H1 (cell line): Measurements from ENCODE around the gene ALDH4A1. TPM values are rescaled to one million over a fixed set of nuclear protein-coding genes. Genes with fewer than 3 reads are reported as not detected.
A peak's percentile ranks its signal among the peaks of the same experiment; 100 is the strongest.

ENCODE experiments used
- CTCF ChIA-PET: fragments of 300-600 bp; sonication (Branson Sonifier 250); formaldehyde crosslinking; loops from one replicate; lab custom pipeline; 2021; ENCODE audit not compliant: partially characterized antibody; lab: Charles Lee
- POLR2A ChIA-PET: fragments of 300-600 bp; sonication (Branson Sonifier 250); formaldehyde crosslinking; loops from one replicate; lab custom pipeline; 2021; ENCODE audit warnings: inconsistent platforms; ENCODE audit not compliant: partially characterized antibody; lab: Charles Lee
- DNase-seq, 2 experiments: peaks; one replicate each; pipeline versions ENCODE4 v3.0.0 to v3.0.0-alpha.2; 2010 to 2022; ENCODE audit warnings: low spot score in 2 of 2, low read depth in 1 of 2, mixed read lengths in 1 of 2
- FAIRE-seq: peaks from 2 replicates; lab custom pipeline; 2011; peaks lifted over from hg19 to GRCh38; lab: Jason Lieb, UNC
- H2AFZ ChIP-seq: 2 replicates; pipeline ENCODE4 v1.8.1; 2012; ENCODE audit warnings: low read length, inconsistent platforms
- H2AK5ac ChIP-seq: 2 replicates; pipeline ENCODE4 v1.6.1; 2013; ENCODE audit warnings: low read depth, low read length
- H2BK120ac ChIP-seq: replicated peaks from 2 replicates; pipeline ENCODE3; 2013; ENCODE audit warnings: low read depth, low read length, inconsistent platforms
- H2BK12ac ChIP-seq: 2 replicates; pipeline ENCODE4 v1.6.1; 2013; ENCODE audit warnings: low read depth, low read length
- H2BK15ac ChIP-seq: 2 replicates; pipeline ENCODE4 v1.6.1; 2013; ENCODE audit warnings: low read length
- H2BK20ac ChIP-seq: 2 replicates; pipeline ENCODE4 v1.6.1; 2013; ENCODE audit warnings: low read length
- H2BK5ac ChIP-seq: 2 replicates; pipeline ENCODE4 v1.6.1; 2013; ENCODE audit warnings: low read depth, low read length
- H3K14ac ChIP-seq: 2 replicates; pipeline ENCODE4 v1.6.1; 2013; ENCODE audit warnings: inconsistent platforms; ENCODE audit not compliant: insufficient read length
- H3K18ac ChIP-seq: 2 replicates; pipeline ENCODE4 v1.6.1; 2013; ENCODE audit warnings: low read length; ENCODE audit errors: extremely low read depth
- H3K23ac ChIP-seq: 2 replicates; pipeline ENCODE4 v1.6.1; 2013; ENCODE audit warnings: inconsistent platforms; ENCODE audit not compliant: insufficient read length
- H3K23me2 ChIP-seq: 2 replicates; pipeline ENCODE4 v1.6.1; 2013; ENCODE audit warnings: low read depth, low read length
- H3K27ac ChIP-seq: 2 replicates; pipeline ENCODE4 v1.6.1; 2011; ENCODE audit warnings: low read depth, low read length, inconsistent platforms
- H3K27me3 ChIP-seq, 4 experiments: replicated peaks in 1 of 4; 1 replicate in 1 of 4; 2 replicates in 3 of 4; pipeline versions ENCODE4 v1.6.1 to v1.8.1; 2011 to 2013; ENCODE audit warnings: low read length in 3 of 4, mild to moderate bottlenecking in 3 of 4, inconsistent platforms in 2 of 4, mixed read lengths in 2 of 4, moderate library complexity in 1 of 4; ENCODE audit not compliant: control insufficient read depth in 3 of 4, insufficient read depth in 3 of 4; ENCODE audit errors: extremely low read depth in 1 of 4
- H3K36me3 ChIP-seq, 4 experiments: 2 replicates each; pipeline versions ENCODE4 v1.6.1 to v1.8.1; 2011 to 2013; ENCODE audit warnings: mild to moderate bottlenecking in 4 of 4, low read length in 3 of 4, moderate library complexity in 2 of 4, control low read depth in 1 of 4, inconsistent platforms in 1 of 4; ENCODE audit not compliant: insufficient read depth in 4 of 4, control insufficient read depth in 2 of 4
- H3K4ac ChIP-seq: replicated peaks from 2 replicates; pipeline ENCODE3; 2013; ENCODE audit warnings: low read length, low read depth, mixed read lengths, inconsistent platforms; ENCODE audit not compliant: insufficient read length
- H3K4me1 ChIP-seq, 4 experiments: replicated peaks in 1 of 4; 1 replicate in 1 of 4; 2 replicates in 3 of 4; pipeline versions ENCODE4 v1.6.1 to v1.8.1; 2011 to 2013; ENCODE audit warnings: low read length in 3 of 4, inconsistent platforms in 2 of 4, mixed read lengths in 1 of 4; ENCODE audit not compliant: insufficient read depth in 4 of 4, control insufficient read depth in 3 of 4
- H3K4me2 ChIP-seq, 2 experiments: 2 replicates each; pipeline versions ENCODE4 v1.6.1 to v1.8.1; 2011 to 2013; ENCODE audit warnings: low read depth in 2 of 2, low read length in 2 of 2, control low read depth in 1 of 2, inconsistent platforms in 1 of 2, mild to moderate bottlenecking in 1 of 2; ENCODE audit not compliant: insufficient read depth in 1 of 2
- H3K4me3 ChIP-seq, 4 experiments: fragments of 200-600, 300-600 bp in 1 of 4; sonication (generic), shearing (Covaris generic), sonication (Bioruptor Twin) in 1 of 4; 2 replicates each; pipeline versions ENCODE4 v1.5.1 to v1.8.1; 2011 to 2016; ENCODE audit warnings: low read length in 4 of 4, low read depth in 3 of 4, control low read depth in 2 of 4, inconsistent platforms in 2 of 4, mild to moderate bottlenecking in 2 of 4, mixed read lengths in 1 of 4, moderate library complexity in 1 of 4; ENCODE audit not compliant: insufficient read depth in 2 of 4; ENCODE audit errors: extremely low read depth in 1 of 4
- H3K56ac ChIP-seq: replicated peaks from 2 replicates; pipeline ENCODE3; 2013; ENCODE audit warnings: low read depth, mild to moderate bottlenecking, mixed read lengths, low read length, inconsistent platforms; ENCODE audit not compliant: insufficient read length
- H3K79me1 ChIP-seq: 2 replicates; pipeline ENCODE4 v1.6.1; 2013; ENCODE audit warnings: low read depth, low read length, control low read depth
- H3K79me2 ChIP-seq, 2 experiments: 2 replicates each; pipeline versions ENCODE4 v1.6.1 to v1.8.1; 2012 to 2013; ENCODE audit warnings: low read length in 2 of 2, mild to moderate bottlenecking in 2 of 2, inconsistent platforms in 1 of 2; ENCODE audit not compliant: insufficient read depth in 2 of 2, control insufficient read depth in 1 of 2
- H3K9ac ChIP-seq, 4 experiments: replicated peaks in 1 of 4; 1 replicate in 1 of 4; 2 replicates in 3 of 4; pipeline versions ENCODE4 v1.6.1 to v1.8.1; 2011 to 2013; ENCODE audit warnings: low read depth in 3 of 4, low read length in 3 of 4, control low read depth in 2 of 4, mild to moderate bottlenecking in 2 of 4, moderate library complexity in 2 of 4, inconsistent platforms in 1 of 4; ENCODE audit errors: extremely low read depth in 1 of 4
- H3K9me3 ChIP-seq, 2 experiments: 2 replicates each; pipeline versions ENCODE4 v1.6.1 to v1.8.1; 2012 to 2013; ENCODE audit warnings: mild to moderate bottlenecking in 2 of 2, moderate library complexity in 2 of 2, control low read depth in 1 of 2, inconsistent platforms in 1 of 2, low read depth in 1 of 2, low read length in 1 of 2, mixed read lengths in 1 of 2; ENCODE audit not compliant: insufficient read depth in 2 of 2
- H4K20me1 ChIP-seq, 2 experiments: replicated peaks in 1 of 2; 2 replicates each; pipeline versions ENCODE3 to v1.8.1; 2011 to 2013; ENCODE audit warnings: inconsistent platforms in 2 of 2, low read length in 2 of 2, mild to moderate bottlenecking in 1 of 2; ENCODE audit not compliant: insufficient read depth in 2 of 2, control insufficient read depth in 1 of 2
- H4K5ac ChIP-seq: 2 replicates; pipeline ENCODE4 v1.6.1; 2013; ENCODE audit warnings: low read length, low read depth, mixed read lengths, inconsistent platforms; ENCODE audit not compliant: insufficient read length
- H4K8ac ChIP-seq: 2 replicates; pipeline ENCODE4 v1.8.0; 2013; ENCODE audit warnings: mild to moderate bottlenecking, moderate library complexity, low read length, inconsistent platforms; ENCODE audit not compliant: insufficient read depth; ENCODE audit errors: extremely low read depth
- H4K91ac ChIP-seq: replicated peaks from 2 replicates; pipeline ENCODE3; 2013; ENCODE audit warnings: low read length, mixed read lengths, inconsistent platforms; ENCODE audit not compliant: insufficient read length
- ATF2 ChIP-seq: IDR thresholded peaks from 2 replicates; pipeline ENCODE4 v1.6.1; 2012; ENCODE audit warnings: low read length, inconsistent platforms
- CTBP2 ChIP-seq: IDR thresholded peaks from 2 replicates; pipeline ENCODE4 v1.7.0; 2011; ENCODE audit warnings: borderline replicate concordance, mild to moderate bottlenecking, moderate library complexity, mixed read lengths, low read length; ENCODE audit not compliant: insufficient read depth, insufficient read length
- E2F6 ChIP-seq: IDR thresholded peaks from 2 replicates; pipeline ENCODE4 v1.6.1; 2012; ENCODE audit warnings: inconsistent platforms
- FOSL1 ChIP-seq: IDR thresholded peaks from 2 replicates; pipeline ENCODE4 v1.6.1; 2011; ENCODE audit warnings: mild to moderate bottlenecking, low read depth, low read length, moderate library complexity; ENCODE audit not compliant: insufficient read depth
- JUN ChIP-seq: IDR thresholded peaks from 2 replicates; pipeline ENCODE4 v1.6.1; 2011; ENCODE audit warnings: low read depth, mild to moderate bottlenecking, improper control_type of control experiment, low read length
- POLR2A ChIP-seq, 2 experiments: IDR thresholded peaks; 1 replicate in 1 of 2; 2 replicates in 1 of 2; pipeline ENCODE4 v1.6.1; 2011; ENCODE audit warnings: low read depth in 2 of 2, low read length in 2 of 2, mild to moderate bottlenecking in 2 of 2; ENCODE audit errors: control extremely low read depth in 1 of 2
- SAP30 ChIP-seq: fragments of 300-600 bp; sonication (generic); IDR thresholded peaks from 2 replicates; pipeline ENCODE4 v1.7.1; 2012; ENCODE audit warnings: low read length, moderate library complexity, mild to moderate bottlenecking, inconsistent platforms; ENCODE audit not compliant: insufficient read depth, insufficient replicate concordance
- SUZ12 ChIP-seq: fragments of 200-600 bp; sonication (generic); IDR thresholded peaks from 2 replicates; pipeline ENCODE4 v1.6.1; 2012; ENCODE audit warnings: mild to moderate bottlenecking, inconsistent platforms, low read length, moderate library complexity, mixed read lengths
- TAF7 ChIP-seq: optimal IDR thresholded peaks from 2 replicates; pipeline ENCODE3; 2011; ENCODE audit warnings: low read depth, mild to moderate bottlenecking, inconsistent platforms, low read length, moderate library complexity, borderline replicate concordance
- TEAD4 ChIP-seq: IDR thresholded peaks from 2 replicates; pipeline ENCODE4 v1.6.1; 2012; ENCODE audit warnings: low read depth, low read length, inconsistent platforms, mixed read lengths
- WGBS, 2 experiments: shearing (Covaris generic) in 1 of 2; methylation state at CpG; one replicate each; pipeline versions ENCODE4 v1.1.6 to v1.1.7; 2013 to 2015; ENCODE audit warnings: low lambda C conversion rate in 2 of 2, mixed read lengths in 2 of 2, inconsistent platforms in 1 of 2, low coverage in 1 of 2, missing lambda C conversion rate in 1 of 2; ENCODE audit not compliant: insufficient replicate concordance in 2 of 2, insufficient coverage in 1 of 2, insufficient read length in 1 of 2; ENCODE audit errors: extremely low coverage in 1 of 2, missing lambda C conversion rate in 1 of 2; 5-methylcytosine and 5-hydroxymethylcytosine counted together
- polyA plus RNA-seq, 7 experiments: library from polyadenylated mRNA; depleted of rRNA in 3 of 7; stranded (reverse) in 5 of 7; unstranded in 2 of 7; fragments of >200 nt in 5 of 7; fragments of 200-250 nt in 2 of 7; gene quantifications; 1 replicate in 5 of 7; 2 replicates in 1 of 7; 4 replicates in 1 of 7; pipeline versions ENCODE4 v1.2.1 to v1.2.3, GENCODE V29; 2011 to 2013; ENCODE audit warnings: missing spikeins in 2 of 7, mixed read lengths in 2 of 7
- total RNA-seq: library from RNA; stranded (reverse); fragmentation: NEBNext Ultra II Directional; extraction: Animal tissue kit (Norgen Biotek cat#: 25700); gene quantifications from 2 replicates; pipeline ENCODE4 v1.2.1, GENCODE V29; 2021

Gene ALDH4A1
- total and polyA plus RNA-seq, 2 of the 8 experiments (the other 6 are each of a cell fraction or from before 2014, with no cell fraction given): 30.3 to 35.9 TPM

GRCh38 chr1:18879791-18880309, 22.5 kb downstream of the ALDH4A1 start:
- H3K4me2 ChIP-seq: peak overlapping the region in 1 of 2 experiments; percentile 3; a peak in 1 of 4 replicates
- no peaks in the 10 kb centered on the region for H3K79me1 ChIP-seq
- DNase-seq: no peak
- H2BK20ac ChIP-seq: no peak overlapping the region
- H4K91ac ChIP-seq: no peak overlapping the region
- H3K4me1 ChIP-seq: peaks cover 0 to 6% (median 4%) of the 10 kb centered on the region in 4 experiments; a peak in 4 of 7 replicates
- no peak overlapping the region for H3K27ac ChIP-seq
- WGBS, 2 experiments: 82% methylated on average over 18 of the region's 21 CpGs; no CpG with 5 or more reads in 1 of the 2 experiments
- no peak overlapping the region for H3K18ac ChIP-seq
- H2BK120ac ChIP-seq: no peak overlapping the region
- no peak overlapping the region for H3K14ac ChIP-seq
- H4K5ac ChIP-seq: no peak overlapping the region
- CTCF ChIA-PET: interaction anchor here (0.9 to 1.1 kb wide), 4 partner anchors 11 to 185 kb away, joined by 3 to 5 read pairs (median 4); partner anchors contain the start of gene ALDH4A1
- H3K4ac ChIP-seq: no peak overlapping the region
- H3K23ac ChIP-seq: no peak overlapping the region
- H2AK5ac ChIP-seq: no peak overlapping the region
- POLR2A ChIA-PET: interaction anchor here (1.0 kb wide), 1 partner anchor 23 kb away, joined by 3 read pairs; the partner anchor contains the start of gene ALDH4A1
- no peak overlapping the region for H3K4me3 ChIP-seq
- no peak overlapping the region for H2BK12ac ChIP-seq
- H3K27me3 ChIP-seq: no peaks in the 10 kb centered on the region
- no peak overlapping the region for H4K8ac ChIP-seq
- no peaks in the 10 kb centered on the region for H3K9me3 ChIP-seq
- H4K20me1 ChIP-seq: peaks cover 3 to 9% of the 10 kb centered on the region in 2 experiments
- H3K56ac ChIP-seq: no peak overlapping the region
- H3K79me2 ChIP-seq: no peaks in the 10 kb centered on the region
- H3K36me3 ChIP-seq: peaks cover 0 to 11% (median 2%) of the 10 kb centered on the region in 4 experiments; a peak in 4 of 8 replicates
- FAIRE-seq: no peak
- H2BK5ac ChIP-seq: no peak overlapping the region
- no peak overlapping the region for H2BK15ac ChIP-seq
- H3K23me2 ChIP-seq: no peaks in the 10 kb centered on the region
- no peak overlapping the region for H2AFZ ChIP-seq
- H3K9ac ChIP-seq: no peak overlapping the region
- TF ChIP-seq E2F6: no peak
- no peak for TF ChIP-seq FOSL1
- no peak for TF ChIP-seq SUZ12
- no peak for TF ChIP-seq CTBP2
- no peak for TF ChIP-seq ATF2
- TF ChIP-seq TEAD4: no peak
- TF ChIP-seq POLR2A (IDR thresholded peaks at IDR 0.05; ENCODE audit: control extremely low read depth in 1 of 2, low read depth in 2 of 2, low read length in 2 of 2): no peak
- no peak for TF ChIP-seq SAP30
- no peak for TF ChIP-seq TAF7
- TF ChIP-seq JUN: no peak
